IPS-18c (cell line): ENCODE measurements around the gene PLK5.
"Not testable (repeated sequence)": the region's sequence is repeated elsewhere in the genome, so short reads cannot be mapped to it uniquely, and the experiment has no call there.

Experiments
- H3K4me3 ChIP-seq: 2 replicates; pipeline ENCODE4 v1.7.0; 2013; ENCODE audit warnings: low read depth, mild to moderate bottlenecking, low read length, moderate library complexity; ENCODE audit not compliant: insufficient read depth
- H3K9me3 ChIP-seq: one replicate; pipeline ENCODE4 v1.6.1; 2013; ENCODE audit warnings: mild to moderate bottlenecking, low read length, moderate library complexity; ENCODE audit not compliant: control insufficient read depth, insufficient read depth

The PLK5 gene

GRCh38 chr19:1514295-1514661, 9.6 kb upstream of the PLK5 start:
- Histone ChIP-seq H3K4me3 (no peak overlapping the region), H3K9me3 (no peaks in the 10 kb centered on the region)

- Histone ChIP-seq H3K9me3 (no peaks in the 10 kb centered on the region), H3K4me3 (no peak overlapping the region)
These were observed 8.7 kb upstream of the PLK5 start for GRCh38 chr19:1514986-1515721.

- no peaks in the 10 kb centered on the region for H3K9me3 ChIP-seq
- no peak overlapping the region for H3K4me3 ChIP-seq
These were observed 7.5 kb upstream of the PLK5 start for GRCh38 chr19:1516395-1516753.

GRCh38 chr19:1518471-1518870, 5.4 kb upstream of the PLK5 start:
- H3K4me3 ChIP-seq = no peak overlapping the region; the same call in 1 of the 2 replicates
- H3K9me3 ChIP-seq = no peaks in the 10 kb centered on the region

GRCh38 chr19:1519802-1520201, 4.1 kb upstream of the PLK5 start:
- not testable (repeated sequence) for H3K9me3 ChIP-seq, H3K4me3 ChIP-seq

GRCh38 chr19:1520203-1520780, 3.6 kb upstream of the PLK5 start:
- Histone ChIP-seq H3K4me3 (no peak overlapping the region), H3K9me3 (no peaks in the 10 kb centered on the region)

GRCh38 chr19:1521636-1522035, 2.2 kb upstream of the PLK5 start:
- H3K4me3 ChIP-seq = no peak overlapping the region
- no peaks in the 10 kb centered on the region for H3K9me3 ChIP-seq

- Histone ChIP-seq H3K9me3 (no peaks in the 10 kb centered on the region), H3K4me3 (no peak overlapping the region)
These were observed 1.8 kb upstream of the PLK5 start for GRCh38 chr19:1522061-1522460.

- H3K4me3 ChIP-seq = no peak overlapping the region
These were observed 1.0 kb upstream of the PLK5 start for GRCh38 chr19:1522838-1523237.

GRCh38 chr19:1524287-1524971, 552 bp downstream of the PLK5 start:
- Histone ChIP-seq H3K9me3 (no peaks in the 10 kb centered on the region), H3K4me3 (peak overlapping the region; percentile 36)

More at GRCh38 chr19:1522838-1523237, 1.0 kb upstream of the PLK5 start:
- H3K9me3 ChIP-seq = no peaks in the 10 kb centered on the region

GRCh38 chr19:1524972-1525325, 1.1 kb downstream of the PLK5 start:
- no peak overlapping the region for H3K4me3 ChIP-seq
- H3K9me3 ChIP-seq = no peaks in the 10 kb centered on the region

- Histone ChIP-seq H3K9me3 (no peaks in the 10 kb centered on the region), H3K4me3 (no peak overlapping the region)
These were observed 1.5 kb downstream of the PLK5 start for GRCh38 chr19:1525343-1525742.

GRCh38 chr19:1526066-1526778, 2.3 kb downstream of the PLK5 start:
- no peak overlapping the region for H3K4me3 ChIP-seq
- H3K9me3 ChIP-seq = no peaks in the 10 kb centered on the region

GRCh38 chr19:1526979-1527649, 3.2 kb downstream of the PLK5 start:
- Histone ChIP-seq H3K9me3 (no peaks in the 10 kb centered on the region), H3K4me3 (no peak overlapping the region)

- H3K4me3 ChIP-seq = no peak overlapping the region
- H3K9me3 ChIP-seq = no peaks in the 10 kb centered on the region
These were observed 3.9 kb downstream of the PLK5 start for GRCh38 chr19:1527650-1528309.

GRCh38 chr19:1528596-1529429, 4.9 kb downstream of the PLK5 start:
- Histone ChIP-seq H3K9me3 (no peaks in the 10 kb centered on the region), H3K4me3 (no peak overlapping the region)
